Neural cell (in vitro differentiated cells): ENCODE data around the gene PANX1. TPM values are rescaled to one million over a fixed set of nuclear protein-coding genes. Genes with fewer than 3 reads are reported as not detected.

Experiments used
- H2AFZ ChIP-seq: fragments of 200-600, 300-800 bp; sonication (generic), shearing (Covaris generic); 2 replicates; pipeline ENCODE4 v1.6.0; 2014; ENCODE audit warnings: low read depth, mild to moderate bottlenecking, antibody characterized with exemption, low read length, moderate library complexity
- H3F3A ChIP-seq: fragments of 200-600 bp; shearing (Covaris generic); 2 replicates; pipeline ENCODE4 v1.6.1; 2016; ENCODE audit warnings: mild to moderate bottlenecking, moderate library complexity, mixed read lengths, antibody characterized with exemption, low read length; ENCODE audit not compliant: insufficient read depth, poor library complexity, severe bottlenecking
- H3K27ac ChIP-seq: fragments of 200-600, 300-800 bp; sonication (generic), shearing (Covaris generic); 2 replicates; pipeline ENCODE4 v1.5.1; 2014; ENCODE audit warnings: mild to moderate bottlenecking, low read length, moderate library complexity
- H3K27me3 ChIP-seq: fragments of 300-800, 200-600 bp; sonication (generic), shearing (Covaris generic); 2 replicates; pipeline ENCODE4 v1.6.0; 2014; ENCODE audit warnings: mild to moderate bottlenecking, low read depth, low read length, moderate library complexity; ENCODE audit not compliant: insufficient read depth
- H3K36me3 ChIP-seq: fragments of 300-800, 200-600 bp; sonication (generic), shearing (Covaris generic); 2 replicates; pipeline ENCODE4 v1.5.1; 2014; ENCODE audit warnings: mild to moderate bottlenecking, antibody characterized with exemption, low read length, moderate library complexity; ENCODE audit not compliant: insufficient read depth
- H3K4me2 ChIP-seq: fragments of 300-800, 200-600 bp; sonication (generic), shearing (Covaris generic); 2 replicates; pipeline ENCODE4 v1.6.0; 2014; ENCODE audit warnings: mild to moderate bottlenecking, low read length
- H3K4me3 ChIP-seq: fragments of 300-800, 200-600 bp; sonication (generic), shearing (Covaris generic); 2 replicates; pipeline ENCODE4 v1.5.1; 2014; ENCODE audit warnings: mild to moderate bottlenecking, low read length, moderate library complexity
- H3K79me2 ChIP-seq: fragments of 200-600 bp; shearing (Covaris generic); replicated peaks from 2 replicates; pipeline ENCODE4 v1.6.0; 2014; ENCODE audit warnings: mild to moderate bottlenecking, low read length, moderate library complexity; ENCODE audit not compliant: insufficient read depth
- H3K9ac ChIP-seq: fragments of 300-800, 200-600 bp; sonication (generic), shearing (Covaris generic); 2 replicates; pipeline ENCODE4 v1.6.1; 2016; ENCODE audit warnings: mild to moderate bottlenecking, low read length, mixed read lengths
- H3K9me2 ChIP-seq: fragments of 200-600 bp; shearing (Covaris generic); 2 replicates; pipeline ENCODE4 v1.6.1; 2016; ENCODE audit warnings: mild to moderate bottlenecking, low read length, mixed read lengths; ENCODE audit not compliant: insufficient read depth
- H3K9me3 ChIP-seq: fragments of 200-600, 300-800 bp; sonication (generic), shearing (Covaris generic); 2 replicates; pipeline ENCODE4 v1.6.1; 2016; ENCODE audit warnings: mild to moderate bottlenecking, mixed run types, low read length, moderate library complexity, mixed read lengths
- H4K20me1 ChIP-seq: fragments of 200-600 bp; shearing (Covaris generic); 2 replicates; pipeline ENCODE4 v1.6.1; 2016; ENCODE audit warnings: mild to moderate bottlenecking, mixed run types; ENCODE audit not compliant: insufficient read depth
- CTCF ChIP-seq: fragments of 450-650 bp; IDR thresholded peaks from 2 replicates; pipeline ENCODE4 v1.5.1; 2014; ENCODE audit warnings: antibody characterized with exemption, mild to moderate bottlenecking, moderate library complexity; ENCODE audit not compliant: poor library complexity, severe bottlenecking
- EP300 ChIP-seq: fragments of 450-650 bp; conservative IDR thresholded peaks from 2 replicates; pipeline ENCODE4 v1.6.1; 2014; ENCODE audit warnings: antibody characterized with exemption, mild to moderate bottlenecking, moderate library complexity; ENCODE audit not compliant: poor library complexity, severe bottlenecking
- EZH2 ChIP-seq: fragments of 200-600, 300-800 bp; shearing (Covaris generic), sonication (generic); IDR thresholded peaks from 2 replicates; pipeline ENCODE4 v1.6.1; 2014; ENCODE audit warnings: antibody characterized with exemption, low read length, borderline replicate concordance, mild to moderate bottlenecking; ENCODE audit not compliant: insufficient read depth, poor library complexity, severe bottlenecking
- MXI1 ChIP-seq: fragments of 450-650 bp; conservative IDR thresholded peaks from 2 replicates; pipeline ENCODE4 v1.6.1; 2014; ENCODE audit warnings: antibody characterized with exemption, mild to moderate bottlenecking; ENCODE audit not compliant: poor library complexity, severe bottlenecking
- POLR2AphosphoS5 ChIP-seq: IDR thresholded peaks from 2 replicates; pipeline ENCODE4 v1.6.1; 2012
- RAD21 ChIP-seq: fragments of 450-650 bp; conservative IDR thresholded peaks from 2 replicates; pipeline ENCODE4 v1.6.1; 2014; ENCODE audit warnings: antibody characterized with exemption, mild to moderate bottlenecking, moderate library complexity
- SMC3 ChIP-seq: fragments of 450-650 bp; conservative IDR thresholded peaks from 2 replicates; pipeline ENCODE4 v1.6.1; 2014; ENCODE audit warnings: antibody characterized with exemption, mild to moderate bottlenecking, moderate library complexity; ENCODE audit not compliant: poor library complexity
- TAF1 ChIP-seq: IDR thresholded peaks from 2 replicates; pipeline ENCODE4 v1.6.1; 2012; ENCODE audit warnings: low read depth
- polyA plus RNA-seq: library from polyadenylated mRNA; depleted of rRNA; stranded (reverse); fragments of >200 nt; gene quantifications from 2 replicates; pipeline ENCODE4 v1.2.3, GENCODE V29; 2014
- TF ChIP-seq, protein P1 (sequence below): IDR thresholded peaks from 2 replicates; pipeline ENCODE4 v1.6.1; 2012; ENCODE audit warnings: borderline replicate concordance

The PANX1 gene
- polyA plus RNA-seq, 1 donor from 2014 or later = 48.0 TPM

GRCh38 chr11:94150704-94151685, 22.4 kb downstream of the PANX1 start:
- H3K79me2 ChIP-seq = peaks cover 65% of the 10 kb centered on the region

DNA sequence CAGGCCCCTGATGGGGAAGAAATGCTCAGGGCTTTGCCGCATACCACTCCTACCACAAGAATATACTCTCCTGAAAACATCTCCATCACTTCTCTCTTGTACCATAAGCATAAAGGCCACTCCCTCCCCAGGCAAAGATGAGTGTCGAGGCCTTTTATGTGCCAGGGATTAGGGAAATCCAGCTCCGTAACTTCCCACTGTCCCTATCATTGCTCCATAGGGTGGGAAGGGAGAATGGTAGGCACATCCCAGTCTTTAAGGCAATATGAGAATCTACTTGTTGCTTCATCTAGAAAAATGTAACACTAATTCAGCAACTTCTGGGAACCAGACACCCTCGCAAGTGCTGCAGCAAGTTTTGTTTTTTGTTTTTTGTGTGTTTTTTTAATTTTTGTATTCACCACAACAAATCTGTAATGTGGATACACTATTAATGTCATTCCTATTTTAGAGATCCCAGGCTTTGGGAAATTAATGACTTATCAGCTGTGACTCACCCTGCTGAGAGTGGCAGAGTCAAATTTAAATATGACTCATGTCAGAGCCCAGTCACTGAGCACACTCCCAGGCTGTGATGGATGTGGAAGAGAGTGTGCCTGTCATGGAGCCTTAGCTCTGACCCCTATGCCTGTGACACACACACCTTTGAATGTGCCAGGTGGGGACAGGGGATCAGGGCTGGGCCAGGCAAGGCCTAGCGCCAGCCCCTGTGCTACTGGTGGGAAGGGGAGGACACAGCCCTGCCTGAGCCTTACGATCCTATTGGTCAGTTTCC, 23.4 kb downstream of the PANX1 start:
- no peak overlapping the region for H3K4me3 ChIP-seq
- TF ChIP-seq CTCF (no peak), POLR2AphosphoS5 (no peak), TAF1 (no peak), EZH2 (no peak), SMC3 (no peak), EP300 (no peak), MXI1 (no peak), RAD21 (no peak)
- no peaks in the 10 kb centered on the region for H3K27me3 ChIP-seq
- no peaks in the 10 kb centered on the region for H3K36me3 ChIP-seq
- peaks cover 55% of the 10 kb centered on the region for H3K79me2 ChIP-seq
- no peaks in the 10 kb centered on the region for H3F3A ChIP-seq
- no peak overlapping the region for H3K4me2 ChIP-seq
- H3K9me2 ChIP-seq = no peaks in the 10 kb centered on the region
- H3K27ac ChIP-seq = no peak overlapping the region
- no peaks in the 10 kb centered on the region for H4K20me1 ChIP-seq
- H3K9ac ChIP-seq = no peak overlapping the region
- no peaks in the 10 kb centered on the region for H3K9me3 ChIP-seq
- no peak overlapping the region for H2AFZ ChIP-seq

More at GRCh38 chr11:94150704-94151685, 22.4 kb downstream of the PANX1 start:
- Histone ChIP-seq H3K9me2 (no peaks in the 10 kb centered on the region), H3K27me3 (no peaks in the 10 kb centered on the region), H3K4me3 (no peak overlapping the region), H4K20me1 (no peaks in the 10 kb centered on the region), H3K36me3 (no peaks in the 10 kb centered on the region), H3K27ac (no peak overlapping the region), H3F3A (no peaks in the 10 kb centered on the region), H3K9me3 (no peaks in the 10 kb centered on the region), H3K4me2 (no peak overlapping the region), H3K9ac (no peak overlapping the region), H2AFZ (no peak overlapping the region)
- TF ChIP-seq POLR2AphosphoS5 (no peak), SMC3 (no peak), TAF1 (no peak), EZH2 (no peak)

DNA sequence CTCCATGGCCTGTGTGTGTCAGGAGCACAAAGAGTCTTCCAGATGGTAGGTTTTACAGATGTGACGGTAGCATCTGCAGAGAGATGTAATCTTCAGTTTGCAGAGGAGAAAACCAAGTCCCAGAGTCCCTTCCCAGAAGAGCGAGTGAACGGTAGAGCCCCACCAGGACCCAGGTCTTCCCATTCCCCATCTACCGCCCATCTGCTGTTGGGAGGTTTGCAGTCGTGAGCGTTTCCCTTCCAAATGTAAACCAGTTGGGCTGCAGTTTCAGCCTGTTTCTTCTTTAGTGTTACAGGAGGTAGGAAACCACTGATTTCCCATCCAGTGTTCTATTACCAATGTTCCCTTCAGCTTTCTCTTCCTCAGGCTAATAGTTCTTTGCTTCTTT, 24.0 kb downstream of the PANX1 start:
- TF ChIP-seq CTCF (no peak), TAF1 (no peak), RAD21 (no peak), EP300 (no peak), SMC3 (no peak), EZH2 (no peak)
- TF ChIP-seq, protein P1, sequence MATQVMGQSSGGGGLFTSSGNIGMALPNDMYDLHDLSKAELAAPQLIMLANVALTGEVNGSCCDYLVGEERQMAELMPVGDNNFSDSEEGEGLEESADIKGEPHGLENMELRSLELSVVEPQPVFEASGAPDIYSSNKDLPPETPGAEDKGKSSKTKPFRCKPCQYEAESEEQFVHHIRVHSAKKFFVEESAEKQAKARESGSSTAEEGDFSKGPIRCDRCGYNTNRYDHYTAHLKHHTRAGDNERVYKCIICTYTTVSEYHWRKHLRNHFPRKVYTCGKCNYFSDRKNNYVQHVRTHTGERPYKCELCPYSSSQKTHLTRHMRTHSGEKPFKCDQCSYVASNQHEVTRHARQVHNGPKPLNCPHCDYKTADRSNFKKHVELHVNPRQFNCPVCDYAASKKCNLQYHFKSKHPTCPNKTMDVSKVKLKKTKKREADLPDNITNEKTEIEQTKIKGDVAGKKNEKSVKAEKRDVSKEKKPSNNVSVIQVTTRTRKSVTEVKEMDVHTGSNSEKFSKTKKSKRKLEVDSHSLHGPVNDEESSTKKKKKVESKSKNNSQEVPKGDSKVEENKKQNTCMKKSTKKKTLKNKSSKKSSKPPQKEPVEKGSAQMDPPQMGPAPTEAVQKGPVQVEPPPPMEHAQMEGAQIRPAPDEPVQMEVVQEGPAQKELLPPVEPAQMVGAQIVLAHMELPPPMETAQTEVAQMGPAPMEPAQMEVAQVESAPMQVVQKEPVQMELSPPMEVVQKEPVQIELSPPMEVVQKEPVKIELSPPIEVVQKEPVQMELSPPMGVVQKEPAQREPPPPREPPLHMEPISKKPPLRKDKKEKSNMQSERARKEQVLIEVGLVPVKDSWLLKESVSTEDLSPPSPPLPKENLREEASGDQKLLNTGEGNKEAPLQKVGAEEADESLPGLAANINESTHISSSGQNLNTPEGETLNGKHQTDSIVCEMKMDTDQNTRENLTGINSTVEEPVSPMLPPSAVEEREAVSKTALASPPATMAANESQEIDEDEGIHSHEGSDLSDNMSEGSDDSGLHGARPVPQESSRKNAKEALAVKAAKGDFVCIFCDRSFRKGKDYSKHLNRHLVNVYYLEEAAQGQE = no peak
- no peak overlapping the region for H3K27ac ChIP-seq

More for the DNA sequence above, 24.0 kb downstream of the PANX1 start:
- Histone ChIP-seq H3K4me3 (no peak overlapping the region), H3K4me2 (no peak overlapping the region), H2AFZ (no peak overlapping the region), H3K36me3 (no peaks in the 10 kb centered on the region), H4K20me1 (no peaks in the 10 kb centered on the region), H3F3A (no peaks in the 10 kb centered on the region), H3K9ac (no peak overlapping the region), H3K27me3 (no peaks in the 10 kb centered on the region), H3K9me2 (no peaks in the 10 kb centered on the region), H3K9me3 (no peaks in the 10 kb centered on the region), H3K79me2 (peaks cover 49% of the 10 kb centered on the region)
